HPDE6-E6E7 (cell line): ENCODE measurements around the gene TAS2R40.
"Not testable (repeated sequence)": the region's sequence is repeated elsewhere in the genome, so short reads cannot be mapped to it uniquely, and the experiment has no call there.

ENCODE experiments used
- DNase-seq: peaks from one replicate; pipeline ENCODE4 v3.0.0; 2011; ENCODE audit warnings: missing footprints; ENCODE audit errors: extremely low spot score

The TAS2R40 gene

DNA sequence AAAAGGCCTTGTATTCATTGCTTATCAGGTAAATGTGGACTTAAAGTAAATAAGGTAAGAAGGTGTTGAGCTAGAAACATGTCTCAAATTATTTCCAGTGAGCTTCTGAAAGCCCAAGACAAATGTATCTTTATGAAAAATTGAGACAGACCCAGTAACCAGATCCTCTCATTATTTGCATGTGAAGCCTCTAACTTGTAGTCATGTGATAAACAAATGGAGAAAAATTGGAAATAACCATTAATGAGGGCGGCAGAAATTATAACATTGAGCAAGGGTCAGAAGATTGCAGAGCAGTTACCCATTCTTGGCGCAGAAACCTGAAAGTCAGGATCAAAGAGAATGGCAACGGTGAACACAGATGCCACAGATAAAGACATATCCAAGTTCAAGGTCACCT lies at the start of gene TAS2R40:
TSS of gene TAS2R40 (plus strand) at position 301 of the 400 bp plus-strand sequence. CDS start at position 343, 42 bp downstream.
- no peak for DNase-seq

- peak; percentile 19 for DNase-seq
These were observed 49.5 kb upstream of the TAS2R40 start for GRCh38 chr7:143172354-143172753.

DNA sequence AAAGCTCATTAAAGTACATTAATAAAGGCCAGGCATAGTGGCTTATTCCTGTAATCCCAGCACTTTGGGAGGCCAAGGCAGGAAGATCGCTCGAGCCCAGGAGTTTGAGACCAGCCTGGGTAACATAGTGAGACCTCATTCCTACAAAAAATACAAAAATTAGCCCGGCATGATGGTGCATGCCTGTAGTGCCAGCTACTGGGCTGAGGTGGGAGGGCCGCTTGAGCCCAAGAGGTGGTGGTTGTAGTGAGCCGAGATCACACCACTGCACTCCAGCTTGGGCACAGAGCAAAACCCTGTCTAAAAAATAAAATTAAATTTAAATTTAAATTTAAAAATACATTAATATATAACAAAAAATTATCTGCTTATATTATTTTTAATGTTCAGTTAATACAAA lies 45.7 kb upstream of the TAS2R40 start:
- no peak for DNase-seq

- DNase-seq: no peak
These were observed 44.3 kb upstream of the TAS2R40 start for GRCh38 chr7:143177374-143178119.

DNA sequence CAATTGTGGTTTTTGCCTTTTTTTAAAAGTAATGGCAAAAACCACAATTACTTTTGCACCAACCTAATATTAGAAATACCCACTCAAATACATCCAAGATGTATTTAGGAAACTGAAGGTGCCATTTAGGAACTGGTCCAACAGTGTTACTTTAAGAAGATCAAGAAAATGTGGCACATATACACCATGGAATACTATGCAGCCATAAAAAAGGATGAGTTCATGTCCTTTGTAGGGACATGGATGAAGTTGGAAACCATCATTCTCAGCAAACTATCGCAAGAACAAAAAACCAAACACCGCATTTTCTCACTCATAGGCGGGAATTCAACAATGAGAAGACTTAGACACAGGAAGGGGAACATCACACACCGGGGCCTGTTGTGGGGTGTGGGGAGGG lies 41.1 kb upstream of the TAS2R40 start:
- not testable (repeated sequence) for DNase-seq

DNA sequence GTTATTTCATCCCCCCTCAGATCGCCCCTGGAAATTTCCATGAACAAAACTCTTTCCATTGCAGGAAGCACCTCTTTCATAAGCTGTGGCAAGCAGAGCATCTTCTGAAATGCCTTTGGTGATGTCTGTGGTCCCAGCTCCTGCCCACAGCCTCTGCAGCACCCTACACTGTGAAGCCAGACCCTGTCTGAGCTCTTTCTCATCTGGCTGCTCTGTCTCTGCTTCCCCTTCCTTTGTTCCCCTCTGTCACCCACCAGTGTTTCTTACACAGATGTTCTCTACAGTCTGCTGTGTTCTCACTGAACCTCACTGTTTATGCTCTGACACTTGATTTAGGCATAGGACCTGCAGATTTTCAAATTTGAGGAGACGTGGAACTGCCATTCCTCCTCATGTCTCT lies 40.5 kb upstream of the TAS2R40 start:
- no peak for DNase-seq

DNA sequence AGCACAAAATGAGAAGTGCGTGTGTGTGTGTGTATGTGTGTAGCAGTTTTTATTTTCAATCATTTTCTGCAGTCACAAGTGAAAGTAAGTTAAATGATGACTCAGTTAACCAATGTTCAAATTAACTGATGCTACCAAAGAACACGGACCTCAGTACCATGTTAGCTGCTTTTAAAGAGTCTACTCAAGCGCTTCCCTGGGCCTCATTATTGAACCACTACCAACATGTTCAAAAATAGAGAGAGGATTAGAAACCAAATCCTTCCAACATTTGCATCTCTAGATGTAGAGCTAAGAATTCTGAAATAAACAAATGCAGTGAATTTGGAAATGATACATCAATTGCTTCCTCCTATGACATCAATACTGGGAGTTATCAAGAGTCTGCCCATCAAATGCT lies 38.8 kb upstream of the TAS2R40 start, which contains the start of gene TAS2R39:
TSS of gene TAS2R39 (plus strand) at position 396 of the 400 bp plus-strand sequence. CDS start at position 396, 0 bp downstream.
- DNase-seq: no peak

DNA sequence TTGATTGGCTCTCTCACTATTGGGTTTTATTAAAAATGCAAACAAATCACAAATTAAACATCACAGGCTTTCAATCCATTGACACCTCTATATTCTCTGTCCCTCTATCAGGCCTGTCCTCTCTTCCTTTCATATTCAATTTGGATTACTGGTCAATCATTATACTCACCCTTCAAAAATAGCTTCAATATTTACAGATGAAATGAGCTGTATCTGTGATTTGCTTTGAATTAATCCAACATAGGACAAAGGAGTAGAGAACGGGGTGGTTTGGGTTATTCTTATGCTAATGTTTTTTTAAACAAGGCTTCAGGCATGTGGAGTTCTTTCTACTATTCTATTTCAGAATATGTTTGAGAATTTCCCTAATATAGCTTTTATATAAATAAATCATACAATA lies 36.3 kb upstream of the TAS2R40 start:
- DNase-seq: no peak

GRCh38 chr7:143188994-143189393 lies 32.8 kb upstream of the TAS2R40 start:
- no peak for DNase-seq

DNA sequence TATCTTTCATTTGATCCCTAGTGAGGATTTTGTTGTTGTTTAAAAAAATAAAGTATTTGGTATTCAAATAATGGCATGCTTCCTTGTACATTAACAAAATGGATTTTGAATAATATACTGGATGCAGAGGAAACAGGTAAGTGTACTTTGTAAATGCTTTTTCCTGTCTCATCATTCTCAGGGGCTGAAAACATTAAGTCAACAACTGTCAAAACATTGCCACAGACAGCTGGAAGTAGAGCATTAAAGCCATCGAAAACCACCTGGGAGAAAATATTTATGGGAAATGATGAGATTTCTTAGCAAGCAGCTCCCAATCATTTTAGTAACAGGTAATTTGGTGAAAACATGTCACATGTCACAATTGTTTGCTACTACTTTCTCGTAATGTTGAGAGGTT lies 28.0 kb upstream of the TAS2R40 start:
- no peak for DNase-seq

DNA sequence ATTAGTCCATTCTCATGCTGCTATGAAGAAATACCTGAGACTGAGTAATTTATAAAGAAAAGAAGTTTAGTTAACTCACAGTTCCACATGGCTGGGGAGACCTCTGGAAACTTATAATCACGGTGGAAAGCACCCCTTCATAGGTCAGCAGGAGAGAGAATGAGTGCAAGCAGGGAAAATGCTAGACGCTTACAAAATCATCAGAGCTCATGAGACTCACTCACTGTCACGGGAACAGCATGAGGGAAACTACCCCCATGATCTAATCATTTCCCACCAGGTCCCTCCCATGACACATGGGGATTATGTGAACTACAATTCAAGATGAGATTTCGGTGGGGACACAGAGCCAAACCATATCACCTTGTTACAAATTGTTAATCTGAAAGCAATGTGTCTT lies 22.8 kb upstream of the TAS2R40 start:
- DNase-seq: no peak

DNA sequence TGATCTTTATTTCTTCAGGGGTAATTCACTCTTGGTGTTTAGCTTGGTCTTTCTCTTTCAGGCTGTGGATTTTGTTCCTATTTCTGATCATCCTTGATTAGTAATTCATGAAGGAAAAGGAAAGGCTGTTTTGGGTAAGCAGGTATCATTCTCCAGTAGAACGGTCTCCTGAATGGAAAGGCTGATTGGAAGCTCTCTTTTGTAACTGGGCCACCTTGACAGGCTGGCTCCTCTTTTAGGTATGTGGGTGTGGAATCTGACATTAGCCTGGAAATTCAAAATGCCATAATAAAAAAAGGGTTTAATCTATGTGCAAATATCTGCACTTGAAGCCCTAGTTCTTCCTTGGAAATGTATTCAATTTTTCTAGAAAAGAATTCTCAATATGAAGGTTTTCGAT lies 19.7 kb upstream of the TAS2R40 start:
- DNase-seq: no peak

DNA sequence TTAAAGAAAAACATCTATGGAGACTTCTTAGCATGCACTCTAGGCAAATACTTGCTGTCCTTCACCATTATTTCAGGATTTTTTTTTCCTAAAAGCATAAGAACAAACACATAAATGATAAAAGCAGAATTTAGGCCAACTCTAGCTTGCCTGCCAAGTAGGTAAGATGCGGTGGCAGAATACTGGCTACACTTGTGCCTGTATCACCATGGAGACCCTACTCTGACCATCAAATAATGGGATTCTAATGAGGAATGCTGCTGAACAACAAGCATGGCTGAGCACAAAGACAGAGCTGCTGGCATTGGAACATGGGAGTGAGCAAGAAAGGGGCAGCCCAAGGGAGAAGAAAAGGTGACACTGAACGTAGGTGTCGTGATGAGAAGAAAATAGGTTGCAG lies 18.5 kb upstream of the TAS2R40 start:
- DNase-seq: no peak

- DNase-seq: no peak
These were observed 16.1 kb upstream of the TAS2R40 start for GRCh38 chr7:143205560-143206293.

GRCh38 chr7:143210541-143210940 lies 11.3 kb upstream of the TAS2R40 start:
- no peak for DNase-seq

GRCh38 chr7:143213478-143213877 lies 8.4 kb upstream of the TAS2R40 start:
- DNase-seq: not testable (repeated sequence)

DNA sequence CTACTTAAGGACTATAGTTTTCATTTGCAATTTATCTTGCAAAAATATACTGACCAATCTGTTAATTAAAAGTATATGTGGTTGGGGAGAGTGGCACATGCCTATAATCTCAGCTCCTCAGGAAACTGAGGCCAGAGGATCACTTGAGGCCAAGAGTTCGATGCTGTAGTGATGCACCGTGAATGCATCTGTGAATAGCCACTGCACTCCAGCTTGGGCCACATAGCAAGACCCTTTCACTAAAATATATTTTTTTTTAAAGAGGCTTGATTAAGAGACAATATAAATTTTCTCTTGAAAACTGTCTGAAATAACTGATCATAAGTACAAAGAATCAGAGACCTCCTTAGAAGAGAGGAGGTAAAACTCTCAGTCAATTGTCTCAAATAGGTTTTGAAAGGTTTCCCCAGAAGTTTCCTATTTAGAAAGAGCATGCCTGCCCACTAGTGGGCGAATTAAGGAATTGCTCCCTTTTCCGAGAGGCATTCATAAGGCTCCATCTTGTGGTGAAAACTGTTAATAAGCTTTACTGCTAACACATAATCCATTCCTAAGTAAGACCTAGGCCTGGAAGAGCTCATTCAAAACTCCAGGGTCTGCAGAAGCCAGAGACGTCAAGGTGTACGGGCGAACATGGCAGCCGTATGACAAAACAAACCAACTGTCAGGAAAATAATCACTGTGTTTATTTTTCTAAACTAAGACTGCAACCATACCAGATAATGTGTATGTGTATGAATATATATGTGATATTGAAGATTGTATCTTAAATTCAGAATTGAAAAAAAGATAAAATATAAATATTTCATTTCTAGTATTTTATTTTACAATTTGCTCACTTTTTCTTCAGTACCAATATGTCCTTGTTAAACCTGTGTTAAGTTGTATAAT lies 6.8 kb upstream of the TAS2R40 start:
- DNase-seq: peak; percentile 56

DNA sequence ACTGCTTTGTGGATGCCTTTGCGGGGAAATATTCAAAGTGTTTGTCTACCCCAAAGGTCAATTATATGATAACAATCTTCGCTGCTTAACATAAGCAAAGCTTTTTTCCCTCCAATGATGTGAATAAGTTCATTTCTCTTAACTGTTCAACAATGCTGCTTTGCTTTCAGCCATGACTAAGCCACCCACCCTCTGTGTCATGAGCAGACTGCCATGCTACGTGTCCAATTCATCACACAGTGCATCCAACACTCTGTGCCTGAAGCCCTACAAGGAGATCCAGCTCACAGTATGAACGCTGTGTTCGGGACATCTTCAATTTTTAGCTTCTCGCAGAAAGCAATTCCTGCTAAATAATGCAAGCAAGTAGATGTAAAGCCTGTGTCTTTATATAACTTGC lies 5.7 kb upstream of the TAS2R40 start:
- no peak for DNase-seq

DNA sequence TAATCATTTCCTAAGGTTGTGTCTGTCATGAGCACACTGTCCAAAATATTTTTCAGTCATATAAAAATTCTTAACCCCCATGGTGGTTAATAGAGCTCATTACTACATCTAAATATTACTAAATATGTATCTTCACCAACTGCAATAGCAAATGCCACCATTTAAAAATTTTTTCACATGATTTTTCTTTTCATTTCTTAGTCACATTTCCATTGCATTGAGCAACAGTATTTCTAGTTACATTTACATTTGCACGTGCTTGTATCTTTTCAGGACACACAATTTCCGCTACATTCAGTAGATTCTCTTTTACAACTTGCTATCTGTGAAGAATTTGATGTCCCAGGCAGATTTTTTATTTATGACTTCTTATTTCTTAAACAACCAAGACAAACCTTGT lies 5.2 kb upstream of the TAS2R40 start:
- no peak for DNase-seq

DNA sequence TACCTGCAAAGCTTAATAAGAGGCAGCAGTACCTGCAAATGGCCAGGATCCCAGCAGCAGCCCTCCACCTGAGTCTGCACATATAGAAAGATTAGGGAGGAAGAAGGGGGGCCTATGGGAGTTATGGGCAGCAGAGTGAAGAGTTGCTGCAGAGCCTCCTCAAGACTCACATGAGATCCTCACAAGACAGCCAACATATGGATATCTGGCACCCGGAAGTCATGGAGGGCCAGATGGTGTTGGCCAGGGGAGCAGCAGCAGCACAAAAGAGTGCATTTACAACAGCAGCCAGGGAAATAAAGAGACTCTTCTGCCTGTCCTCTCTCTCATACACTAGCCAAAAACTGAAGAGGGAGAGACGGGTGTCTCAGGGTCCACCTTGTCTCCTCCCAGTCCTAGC lies 4.0 kb upstream of the TAS2R40 start:
- no peak for DNase-seq

GRCh38 chr7:143221286-143221685 lies 551 bp upstream of the TAS2R40 start:
- no peak for DNase-seq

- DNase-seq: no peak
These were observed 945 bp downstream of the TAS2R40 start for GRCh38 chr7:143222782-143223181.
